ENCODE results near the gene KLHL2. TPM values are rescaled to one million over a fixed set of nuclear protein-coding genes. Genes with fewer than 3 reads are reported as not detected.
A peak's percentile ranks its signal among the peaks of the same experiment; 100 is the strongest.
"Not testable (repeated sequence)": the region's sequence is repeated elsewhere in the genome, so short reads cannot be mapped to it uniquely, and the experiment has no call there.

The KLHL2 gene
- total and polyA plus RNA-seq, 9 of the 15 experiments (the other 6 are each of a cell fraction or from before 2014, with no cell fraction given) = 2.5 to 11.3 (median 6.1) TPM

DNA sequence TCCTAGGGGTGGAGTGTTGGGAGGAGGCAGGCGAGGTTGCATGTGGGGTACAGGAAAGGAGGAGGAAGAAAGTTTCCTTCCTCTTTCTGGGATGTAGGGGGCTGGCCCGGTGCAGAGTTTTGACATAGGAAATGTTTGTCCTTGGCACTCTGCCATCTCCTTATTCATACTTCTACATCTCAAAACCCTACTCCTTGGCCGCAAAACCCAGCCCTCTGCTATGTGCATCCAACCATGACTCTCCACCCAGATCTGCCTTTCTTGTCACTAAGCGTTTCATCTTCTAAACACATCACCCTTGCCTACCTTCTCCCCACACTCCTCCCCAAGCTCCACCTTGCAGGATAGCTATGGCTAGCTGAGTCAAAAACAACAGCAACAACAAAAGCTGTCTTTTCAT, 48.1 kb downstream of the KLHL2 start:
- BruUV-seq (replicated peaks); H3K9ac ChIP-seq (ENCODE audit: insufficient read depth in 1 of 2, low read depth in 2 of 2, low read length in 2 of 2); H3K4me2 ChIP-seq (ENCODE audit: insufficient read depth, low read length); H3K27me3 ChIP-seq (ENCODE audit: control insufficient read depth in 2 of 2, insufficient read depth in 2 of 2, low read length in 2 of 2); H3K4me3 ChIP-seq; H3K27ac ChIP-seq (ENCODE audit: extremely low read depth, low read depth, low read length); H4K20me1 ChIP-seq (replicated peaks; ENCODE audit: control insufficient read depth, insufficient read depth, low read length); H3K9me3 ChIP-seq (replicated peaks; ENCODE audit: control insufficient read depth, insufficient read depth, low read depth, low read length); H3K4me1 ChIP-seq (replicated peaks in 1 of 2; ENCODE audit: control insufficient read depth in 2 of 2, insufficient read depth in 2 of 2, low read length in 2 of 2); H3K9me1 ChIP-seq (ENCODE audit: control insufficient read depth, insufficient read depth, low read length); in situ Hi-C loops (cut with MboI); FAIRE-seq; POLR2A ChIA-PET; H2AFZ ChIP-seq (ENCODE audit: low read depth, low read length); CTCF ChIA-PET (ENCODE audit: low intra/inter-chr PET ratio); H3K79me2 ChIP-seq (ENCODE audit: control insufficient read depth, insufficient read depth, low read length); intact Hi-C loops (cut with micrococcal nuclease); H3K36me3 ChIP-seq (ENCODE audit: control insufficient read depth, insufficient read depth, low read length): not testable (repeated sequence)
- peak; percentile 43 for ATAC-seq
- peak; percentile 82 for TF ChIP-seq NFIC (IDR thresholded peaks at IDR 0.05)
- DNase-seq (ENCODE audit: extremely low read depth in 1 of 4, low spot score in 3 of 4) = peak in 1 of 4 experiments; percentile 9
- WGBS (ENCODE audit: insufficient coverage, low coverage, missing lambda C conversion rate) = 0% methylated on average over 1 of the region's 4 CpGs

DNA sequence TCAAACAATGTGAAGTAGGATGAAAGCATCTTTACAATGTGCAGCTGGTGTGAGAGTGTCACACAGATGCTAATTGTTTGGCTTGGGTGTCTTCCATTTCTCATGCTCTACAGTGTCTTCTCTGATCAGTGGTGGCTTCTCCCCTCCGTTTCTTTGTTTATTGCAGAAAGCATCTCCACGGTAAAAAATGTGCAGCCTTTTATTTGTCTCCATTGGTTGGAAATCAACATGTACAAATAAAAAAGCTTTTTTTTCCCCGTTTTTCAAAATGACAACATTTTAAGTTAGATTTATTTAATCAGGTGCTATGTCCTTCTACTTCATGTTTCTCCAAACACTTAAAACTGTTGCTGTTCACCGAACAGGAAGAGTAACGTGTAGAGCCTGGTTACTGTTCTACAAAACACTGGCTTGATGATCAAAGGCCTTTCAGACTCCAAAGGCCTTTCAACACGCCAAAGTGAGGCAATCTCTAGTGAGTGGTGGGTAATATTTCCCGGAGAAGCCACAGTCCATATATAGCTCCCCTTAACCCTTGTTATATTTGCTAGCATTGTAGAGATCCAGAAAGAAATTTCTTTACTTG, 48.8 kb downstream of the KLHL2 start:
- CTCF ChIA-PET (ENCODE audit: low intra/inter-chr PET ratio); in situ Hi-C loops (cut with MboI); H3K9me1 ChIP-seq (ENCODE audit: control insufficient read depth, insufficient read depth, low read length); H3K27me3 ChIP-seq (ENCODE audit: control insufficient read depth in 2 of 2, insufficient read depth in 2 of 2, low read length in 2 of 2); POLR2A ChIA-PET; H3K4me1 ChIP-seq (replicated peaks in 1 of 2; ENCODE audit: control insufficient read depth in 2 of 2, insufficient read depth in 2 of 2, low read length in 2 of 2); FAIRE-seq; intact Hi-C loops (cut with micrococcal nuclease); H3K9me3 ChIP-seq (replicated peaks; ENCODE audit: control insufficient read depth, insufficient read depth, low read depth, low read length); H2AFZ ChIP-seq (ENCODE audit: low read depth, low read length); H3K79me2 ChIP-seq (ENCODE audit: control insufficient read depth, insufficient read depth, low read length); ATAC-seq; DNase-seq (ENCODE audit: extremely low read depth in 1 of 4, low spot score in 3 of 4); H3K4me3 ChIP-seq; H4K20me1 ChIP-seq (replicated peaks; ENCODE audit: control insufficient read depth, insufficient read depth, low read length); H3K36me3 ChIP-seq (ENCODE audit: control insufficient read depth, insufficient read depth, low read length); BruUV-seq (replicated peaks); H3K4me2 ChIP-seq (ENCODE audit: insufficient read depth, low read length); H3K27ac ChIP-seq (ENCODE audit: extremely low read depth, low read depth, low read length); H3K9ac ChIP-seq (ENCODE audit: insufficient read depth in 1 of 2, low read depth in 2 of 2, low read length in 2 of 2): not testable (repeated sequence)
- WGBS (ENCODE audit: insufficient coverage, low coverage, missing lambda C conversion rate) = 54% methylated on average over 5 of the region's 7 CpGs

GRCh38 chr4:165259776-165260175, 52.4 kb downstream of the KLHL2 start:
- H3K27me3 ChIP-seq (ENCODE audit: control insufficient read depth in 2 of 2, insufficient read depth in 2 of 2, low read length in 2 of 2); H2AFZ ChIP-seq (ENCODE audit: low read depth, low read length); BruUV-seq (replicated peaks); H3K79me2 ChIP-seq (ENCODE audit: control insufficient read depth, insufficient read depth, low read length); H3K27ac ChIP-seq (ENCODE audit: extremely low read depth, low read depth, low read length); H3K9me1 ChIP-seq (ENCODE audit: control insufficient read depth, insufficient read depth, low read length); H3K9me3 ChIP-seq (replicated peaks; ENCODE audit: control insufficient read depth, insufficient read depth, low read depth, low read length); FAIRE-seq; H3K9ac ChIP-seq (ENCODE audit: insufficient read depth in 1 of 2, low read depth in 2 of 2, low read length in 2 of 2); ATAC-seq; H3K4me3 ChIP-seq; DNase-seq (ENCODE audit: extremely low read depth in 1 of 4, low spot score in 3 of 4); CTCF ChIA-PET (ENCODE audit: low intra/inter-chr PET ratio); H3K36me3 ChIP-seq (ENCODE audit: control insufficient read depth, insufficient read depth, low read length); H3K4me1 ChIP-seq (replicated peaks in 1 of 2; ENCODE audit: control insufficient read depth in 2 of 2, insufficient read depth in 2 of 2, low read length in 2 of 2); intact Hi-C loops (cut with micrococcal nuclease); in situ Hi-C loops (cut with MboI); POLR2A ChIA-PET; H4K20me1 ChIP-seq (replicated peaks; ENCODE audit: control insufficient read depth, insufficient read depth, low read length); H3K4me2 ChIP-seq (ENCODE audit: insufficient read depth, low read length): not testable (repeated sequence)
- 40% methylated on average over 4 of the region's 4 CpGs for WGBS (ENCODE audit: insufficient coverage, low coverage, missing lambda C conversion rate)

GRCh38 chr4:165262306-165262705, 54.9 kb downstream of the KLHL2 start:
- H3K9me1 ChIP-seq (ENCODE audit: control insufficient read depth, insufficient read depth, low read length); ATAC-seq; FAIRE-seq; H3K27me3 ChIP-seq (ENCODE audit: control insufficient read depth in 2 of 2, insufficient read depth in 2 of 2, low read length in 2 of 2); H3K79me2 ChIP-seq (ENCODE audit: control insufficient read depth, insufficient read depth, low read length); H3K9me3 ChIP-seq (replicated peaks; ENCODE audit: control insufficient read depth, insufficient read depth, low read depth, low read length); H4K20me1 ChIP-seq (replicated peaks; ENCODE audit: control insufficient read depth, insufficient read depth, low read length); intact Hi-C loops (cut with micrococcal nuclease); H3K4me3 ChIP-seq; POLR2A ChIA-PET; H3K36me3 ChIP-seq (ENCODE audit: control insufficient read depth, insufficient read depth, low read length); H3K4me1 ChIP-seq (replicated peaks in 1 of 2; ENCODE audit: control insufficient read depth in 2 of 2, insufficient read depth in 2 of 2, low read length in 2 of 2); DNase-seq (ENCODE audit: extremely low read depth in 1 of 4, low spot score in 3 of 4); CTCF ChIA-PET (ENCODE audit: low intra/inter-chr PET ratio); H3K4me2 ChIP-seq (ENCODE audit: insufficient read depth, low read length); H3K27ac ChIP-seq (ENCODE audit: extremely low read depth, low read depth, low read length); BruUV-seq (replicated peaks); H2AFZ ChIP-seq (ENCODE audit: low read depth, low read length); in situ Hi-C loops (cut with MboI); H3K9ac ChIP-seq (ENCODE audit: insufficient read depth in 1 of 2, low read depth in 2 of 2, low read length in 2 of 2): not testable (repeated sequence)
- 56% methylated on average over 2 of the region's 3 CpGs for WGBS (ENCODE audit: insufficient coverage, low coverage, missing lambda C conversion rate)
